Measurements from ENCODE around the gene SRPK3.

GRCh38 chrX:153766098-153766817 lies 14.6 kb upstream of the SRPK3 start:
- TF ChIP-seq CTCF (IDR thresholded peaks at IDR 0.05; ENCODE audit: low read length) (no peak), EZH2 (IDR thresholded peaks at IDR 0.05; ENCODE audit: borderline replicate concordance, low read length) (no peak)
